Duodenal mucosa (tissue), 2 donors: Measurements from ENCODE around the gene OR5B21.

Experiments used
- H3K27ac ChIP-seq: one replicate; pipeline ENCODE4 v1.7.0; 2013; ENCODE audit warnings: low read depth, low read length
- H3K27me3 ChIP-seq, 2 donors: one replicate each; pipeline ENCODE4 v1.7.0; 2013; ENCODE audit warnings: low read length in 2 of 2, control low read depth in 1 of 2; ENCODE audit not compliant: insufficient read depth in 2 of 2, control insufficient read depth in 1 of 2
- H3K36me3 ChIP-seq, 2 donors: one replicate each; pipeline ENCODE4 v1.7.0; 2013; ENCODE audit warnings: low read length in 2 of 2, control low read depth in 1 of 2; ENCODE audit not compliant: insufficient read depth in 2 of 2, control insufficient read depth in 1 of 2
- H3K4me1 ChIP-seq, 2 donors: one replicate each; pipeline ENCODE4 v1.7.0; 2013; ENCODE audit warnings: low read length in 2 of 2, control low read depth in 1 of 2; ENCODE audit not compliant: insufficient read depth in 2 of 2, control insufficient read depth in 1 of 2
- H3K4me3 ChIP-seq, 2 donors: one replicate each; pipeline ENCODE4 v1.7.0; 2013; ENCODE audit warnings: low read length in 2 of 2, low read depth in 1 of 2
- H3K9ac ChIP-seq, 2 donors: one replicate each; pipeline ENCODE4 v1.7.0; 2013; ENCODE audit warnings: low read length in 2 of 2, low read depth in 1 of 2
- H3K9me3 ChIP-seq, 2 donors: one replicate each; pipeline ENCODE4 v1.7.0; 2013; ENCODE audit warnings: low read length in 2 of 2, control low read depth in 1 of 2; ENCODE audit not compliant: control insufficient read depth in 1 of 2

OR5B21 gene

GRCh38 chr11:58511636-58512035 lies 3.7 kb upstream of the OR5B21 start:
- no peaks in the 10 kb centered on the region for H3K4me1 ChIP-seq
- no peak overlapping the region for H3K4me3 ChIP-seq
- H3K27ac ChIP-seq = no peak overlapping the region
- no peaks in the 10 kb centered on the region for H3K9me3 ChIP-seq
- H3K36me3 ChIP-seq = no peaks in the 10 kb centered on the region
- H3K27me3 ChIP-seq = no peaks in the 10 kb centered on the region
- H3K9ac ChIP-seq = no peak overlapping the region

GRCh38 chr11:58509748-58510147 lies 1.8 kb upstream of the OR5B21 start:
- no peaks in the 10 kb centered on the region for H3K4me1 ChIP-seq
- no peaks in the 10 kb centered on the region for H3K36me3 ChIP-seq
- H3K4me3 ChIP-seq = no peak overlapping the region

GRCh38 chr11:58508814-58509213 lies 909 bp upstream of the OR5B21 start:
- Histone ChIP-seq H3K36me3 (no peaks in the 10 kb centered on the region), H3K4me3 (no peak overlapping the region), H3K27me3 (no peaks in the 10 kb centered on the region), H3K27ac (no peak overlapping the region), H3K9me3 (no peaks in the 10 kb centered on the region), H3K9ac (no peak overlapping the region), H3K4me1 (no peaks in the 10 kb centered on the region)

More at GRCh38 chr11:58509748-58510147, 1.8 kb upstream of the OR5B21 start:
- Histone ChIP-seq H3K27me3 (no peaks in the 10 kb centered on the region), H3K9ac (no peak overlapping the region), H3K9me3 (no peaks in the 10 kb centered on the region), H3K27ac (no peak overlapping the region)

GRCh38 chr11:58507355-58507754 lies 550 bp downstream of the OR5B21 start:
- Histone ChIP-seq H3K9ac (no peak overlapping the region), H3K9me3 (no peaks in the 10 kb centered on the region), H3K4me3 (no peak overlapping the region), H3K36me3 (no peaks in the 10 kb centered on the region), H3K27me3 (no peaks in the 10 kb centered on the region), H3K4me1 (no peaks in the 10 kb centered on the region), H3K27ac (no peak overlapping the region)

GRCh38 chr11:58506935-58507334 lies 970 bp downstream of the OR5B21 start:
- Histone ChIP-seq H3K4me3 (no peak overlapping the region), H3K9ac (no peak overlapping the region), H3K9me3 (no peaks in the 10 kb centered on the region), H3K4me1 (no peaks in the 10 kb centered on the region), H3K27ac (no peak overlapping the region), H3K27me3 (no peaks in the 10 kb centered on the region), H3K36me3 (no peaks in the 10 kb centered on the region)

GRCh38 chr11:58505849-58506248 lies 2.1 kb downstream of the OR5B21 start:
- Histone ChIP-seq H3K27me3 (no peaks in the 10 kb centered on the region), H3K4me3 (no peak overlapping the region), H3K9ac (no peak overlapping the region), H3K27ac (no peak overlapping the region), H3K9me3 (no peaks in the 10 kb centered on the region), H3K36me3 (no peaks in the 10 kb centered on the region), H3K4me1 (no peaks in the 10 kb centered on the region)

DNA sequence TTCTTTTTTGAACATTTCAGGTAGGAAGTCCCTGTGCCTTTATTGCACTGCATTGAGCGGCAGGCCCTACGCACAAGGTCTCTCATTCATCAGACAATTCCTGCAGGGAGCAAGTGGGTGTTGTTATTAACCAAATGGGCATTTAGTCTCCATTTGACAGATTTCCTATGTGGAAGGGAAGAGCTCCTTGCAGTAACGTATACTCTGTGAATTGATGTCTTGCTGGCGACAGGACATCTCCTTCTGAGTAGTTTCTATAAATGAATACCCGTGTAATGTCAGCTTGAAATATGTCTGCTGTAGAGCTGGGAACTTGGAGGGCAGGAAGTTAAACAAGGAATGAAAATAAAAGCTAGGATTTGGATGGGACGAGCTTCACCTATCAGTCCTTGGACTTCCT lies 3.7 kb downstream of the OR5B21 start:
- Histone ChIP-seq H3K36me3 (no peaks in the 10 kb centered on the region), H3K27me3 (no peaks in the 10 kb centered on the region), H3K27ac (no peak overlapping the region), H3K4me3 (no peak overlapping the region), H3K9ac (no peak overlapping the region), H3K4me1 (no peaks in the 10 kb centered on the region), H3K9me3 (no peaks in the 10 kb centered on the region)

DNA sequence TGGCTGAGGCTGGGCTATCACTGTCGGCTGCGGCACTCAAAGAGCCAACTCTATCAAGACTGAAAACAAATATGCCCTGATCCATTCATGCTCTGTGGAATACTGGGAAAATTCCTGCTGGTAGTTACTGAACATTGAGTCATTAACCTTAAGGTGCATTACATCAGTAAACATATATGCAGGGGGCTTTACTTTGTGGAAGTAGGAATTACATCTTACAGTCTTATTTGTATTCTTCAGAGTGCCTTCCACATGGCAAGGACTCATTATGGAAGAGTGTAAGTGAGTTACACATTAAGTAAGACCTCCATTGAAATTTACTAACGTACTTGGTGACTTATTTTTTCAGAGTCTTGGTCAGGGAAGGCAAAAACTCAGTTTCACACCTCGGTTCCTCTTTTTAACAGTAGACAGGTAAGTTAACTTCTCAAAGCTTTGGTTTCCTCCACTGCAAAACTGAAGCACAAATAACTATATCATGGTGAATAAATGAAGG lies 4.5 kb downstream of the OR5B21 start:
- Histone ChIP-seq H3K27ac (no peak overlapping the region), H3K9me3 (no peaks in the 10 kb centered on the region), H3K4me3 (no peak overlapping the region), H3K4me1 (no peaks in the 10 kb centered on the region), H3K27me3 (no peaks in the 10 kb centered on the region), H3K9ac (no peak overlapping the region), H3K36me3 (no peaks in the 10 kb centered on the region)

- H3K4me3 ChIP-seq = no peak overlapping the region
- H3K27ac ChIP-seq = no peak overlapping the region
- no peak overlapping the region for H3K9ac ChIP-seq
- H3K36me3 ChIP-seq = no peaks in the 10 kb centered on the region
- no peaks in the 10 kb centered on the region for H3K4me1 ChIP-seq
- no peaks in the 10 kb centered on the region for H3K9me3 ChIP-seq
- H3K27me3 ChIP-seq = no peaks in the 10 kb centered on the region
Measured at GRCh38 chr11:58502004-58502403, 5.9 kb downstream of the OR5B21 start.

DNA sequence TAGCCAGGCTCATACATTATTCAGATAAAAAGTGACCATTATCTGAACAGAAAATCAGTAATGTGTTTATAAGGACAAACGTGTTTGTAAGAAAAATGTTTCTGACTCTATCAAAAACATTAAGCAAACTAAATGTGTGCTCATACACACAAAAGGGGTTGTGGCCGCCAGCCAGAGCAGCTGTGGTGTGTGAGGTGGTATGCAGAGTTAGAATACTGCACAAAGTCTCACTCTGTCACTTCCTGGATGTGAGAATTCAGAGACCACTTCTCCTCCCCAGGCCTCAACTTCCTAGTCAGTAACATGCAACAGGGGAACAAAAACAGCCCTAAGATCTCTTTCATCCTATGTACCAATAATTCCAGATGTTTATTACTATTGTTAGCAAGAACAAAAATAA lies 9.4 kb downstream of the OR5B21 start:
- H3K27ac ChIP-seq = no peak overlapping the region
- H3K9ac ChIP-seq = no peak overlapping the region
- H3K9me3 ChIP-seq = no peaks in the 10 kb centered on the region
- no peaks in the 10 kb centered on the region for H3K36me3 ChIP-seq
- H3K27me3 ChIP-seq = no peaks in the 10 kb centered on the region
- no peak overlapping the region for H3K4me3 ChIP-seq
- no peaks in the 10 kb centered on the region for H3K4me1 ChIP-seq

GRCh38 chr11:58497951-58498350 lies 10.0 kb downstream of the OR5B21 start:
- H3K9me3 ChIP-seq = no peaks in the 10 kb centered on the region
- H3K27ac ChIP-seq = no peak overlapping the region
- H3K27me3 ChIP-seq = no peaks in the 10 kb centered on the region
- H3K4me1 ChIP-seq = no peaks in the 10 kb centered on the region
- H3K4me3 ChIP-seq = no peak overlapping the region
- no peaks in the 10 kb centered on the region for H3K36me3 ChIP-seq
- no peak overlapping the region for H3K9ac ChIP-seq
